WTC11 (cell line): ENCODE results near the gene C2orf49.

ENCODE experiments used
- CTCF ChIP-seq: fragments of 200-600 bp; IDR thresholded peaks from 2 replicates; pipeline ENCODE4 v1.8.0; 2022; ENCODE audit warnings: antibody characterized with exemption
- E2F4 ChIP-seq: sonication (generic); formaldehyde crosslinking; IDR thresholded peaks from 2 replicates; pipeline ENCODE4 v1.8.1; 2022; ENCODE audit warnings: low read depth, mild to moderate bottlenecking, moderate library complexity, missing genetic modification reagents, borderline replicate concordance
- ETV6 ChIP-seq: sonication (generic); formaldehyde crosslinking; IDR thresholded peaks from 2 replicates; pipeline ENCODE4 v1.8.1; 2022; ENCODE audit warnings: mild to moderate bottlenecking, missing genetic modification reagents
- RELA ChIP-seq: sonication (generic); formaldehyde crosslinking; IDR thresholded peaks from 2 replicates; pipeline ENCODE4 v1.8.1; 2022; ENCODE audit warnings: missing genetic modification reagents, mild to moderate bottlenecking, borderline replicate concordance
- SP1 ChIP-seq: sonication (generic); formaldehyde crosslinking; conservative IDR thresholded peaks from 2 replicates; pipeline ENCODE4 v1.8.1; 2022; ENCODE audit warnings: missing genetic modification reagents
- TEAD4 ChIP-seq: sonication (generic); formaldehyde crosslinking; IDR thresholded peaks from 2 replicates; pipeline ENCODE4 v1.8.0; 2022; ENCODE audit warnings: mild to moderate bottlenecking, missing genetic modification reagents
- ZNF396 ChIP-seq: fragments of 250-450 bp; sonication (Bioruptor Pico); IDR thresholded peaks from 2 replicates; pipeline ENCODE4 v1.8.0; 2021; ENCODE audit warnings: mild to moderate bottlenecking, moderate library complexity, borderline replicate concordance

- TF ChIP-seq ZNF396 (CRISPR knock-in tag) = no peak
- TF ChIP-seq SP1 = peak; percentile 86
- TF ChIP-seq CTCF = no peak
- TF ChIP-seq TEAD4 (CRISPR knock-in tag) = 0 out of 2 replicates have a peak, but pooled peaks have one; percentile 70
- TF ChIP-seq RELA (CRISPR knock-in tag) = no peak
- TF ChIP-seq ETV6 = no peak
- TF ChIP-seq E2F4 (CRISPR knock-in tag) = no peak
Observed at GRCh38 chr2:105337122-105338019, at the start of gene C2orf49.
